Brain microvascular endothelial cell (primary cell): ENCODE results near the gene METTL23.

Experiments
- DNase-seq: peaks from one replicate; pipeline ENCODE4 v3.0.0-alpha.2; 2020
- H3K27ac ChIP-seq: fragments of 250-450 bp; sonication (Bioruptor Pico); 2 replicates; pipeline ENCODE4 v1.5.1; 2020; ENCODE audit warnings: mild to moderate bottlenecking, moderate library complexity
- H3K27me3 ChIP-seq: fragments of 250-450 bp; sonication (Bioruptor Pico); replicated peaks from 2 replicates; pipeline ENCODE4 v1.5.1; 2020; ENCODE audit warnings: mild to moderate bottlenecking
- H3K36me3 ChIP-seq: fragments of 250-450 bp; sonication (Bioruptor Pico); replicated peaks from 2 replicates; pipeline ENCODE4 v1.5.1; 2020; ENCODE audit warnings: mild to moderate bottlenecking
- H3K4me3 ChIP-seq: 2 replicates; pipeline ENCODE4 v1.5.1; 2011; ENCODE audit warnings: low read depth, mild to moderate bottlenecking, control low read depth, low read length, moderate library complexity
- in situ Hi-C: cut with HindIII; loops from 2 replicates; pipeline ENCODE4 v1.10.0; 2017; ENCODE audit warnings: low sequenced_read_pairs, low pct_ligation_motif_present
- TF ChIP-seq, protein P1 (sequence below): IDR thresholded peaks from 2 replicates; pipeline ENCODE4 v1.5.1; 2011; ENCODE audit warnings: low read depth, mild to moderate bottlenecking, moderate library complexity, low read length, control low read depth, inconsistent platforms; ENCODE audit errors: missing control alignments

METTL23 gene

GRCh38 chr17:76685846-76686245 is 40.8 kb upstream of the METTL23 start:
- TF ChIP-seq, protein P1, sequence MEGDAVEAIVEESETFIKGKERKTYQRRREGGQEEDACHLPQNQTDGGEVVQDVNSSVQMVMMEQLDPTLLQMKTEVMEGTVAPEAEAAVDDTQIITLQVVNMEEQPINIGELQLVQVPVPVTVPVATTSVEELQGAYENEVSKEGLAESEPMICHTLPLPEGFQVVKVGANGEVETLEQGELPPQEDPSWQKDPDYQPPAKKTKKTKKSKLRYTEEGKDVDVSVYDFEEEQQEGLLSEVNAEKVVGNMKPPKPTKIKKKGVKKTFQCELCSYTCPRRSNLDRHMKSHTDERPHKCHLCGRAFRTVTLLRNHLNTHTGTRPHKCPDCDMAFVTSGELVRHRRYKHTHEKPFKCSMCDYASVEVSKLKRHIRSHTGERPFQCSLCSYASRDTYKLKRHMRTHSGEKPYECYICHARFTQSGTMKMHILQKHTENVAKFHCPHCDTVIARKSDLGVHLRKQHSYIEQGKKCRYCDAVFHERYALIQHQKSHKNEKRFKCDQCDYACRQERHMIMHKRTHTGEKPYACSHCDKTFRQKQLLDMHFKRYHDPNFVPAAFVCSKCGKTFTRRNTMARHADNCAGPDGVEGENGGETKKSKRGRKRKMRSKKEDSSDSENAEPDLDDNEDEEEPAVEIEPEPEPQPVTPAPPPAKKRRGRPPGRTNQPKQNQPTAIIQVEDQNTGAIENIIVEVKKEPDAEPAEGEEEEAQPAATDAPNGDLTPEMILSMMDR, result no peak
- DNase-seq, result no peak
- Histone ChIP-seq H3K4me3 (no peak overlapping the region), H3K27me3 (no peaks in the 10 kb centered on the region), H3K27ac (no peak overlapping the region), H3K36me3 (peaks cover 34% of the 10 kb centered on the region)
- in situ Hi-C loops, result no loop called here

- no peak for DNase-seq
- TF ChIP-seq, protein P1, result no peak
- peaks cover 34% of the 10 kb centered on the region for H3K36me3 ChIP-seq
- H3K27me3 ChIP-seq, result no peaks in the 10 kb centered on the region
- no peak overlapping the region for H3K4me3 ChIP-seq
- in situ Hi-C loops, result no loop called here
- H3K27ac ChIP-seq, result no peak overlapping the region
Observed at GRCh38 chr17:76686538-76687297, 39.9 kb upstream of the METTL23 start.

- no peak for DNase-seq
- no peak overlapping the region for H3K4me3 ChIP-seq
- in situ Hi-C loops, result no loop called here
- H3K36me3 ChIP-seq, result peaks cover 33% of the 10 kb centered on the region
- H3K27me3 ChIP-seq, result no peaks in the 10 kb centered on the region
- H3K27ac ChIP-seq, result no peak overlapping the region
- TF ChIP-seq, protein P1, result no peak
Observed at GRCh38 chr17:76687298-76688164, 39.1 kb upstream of the METTL23 start.

DNA sequence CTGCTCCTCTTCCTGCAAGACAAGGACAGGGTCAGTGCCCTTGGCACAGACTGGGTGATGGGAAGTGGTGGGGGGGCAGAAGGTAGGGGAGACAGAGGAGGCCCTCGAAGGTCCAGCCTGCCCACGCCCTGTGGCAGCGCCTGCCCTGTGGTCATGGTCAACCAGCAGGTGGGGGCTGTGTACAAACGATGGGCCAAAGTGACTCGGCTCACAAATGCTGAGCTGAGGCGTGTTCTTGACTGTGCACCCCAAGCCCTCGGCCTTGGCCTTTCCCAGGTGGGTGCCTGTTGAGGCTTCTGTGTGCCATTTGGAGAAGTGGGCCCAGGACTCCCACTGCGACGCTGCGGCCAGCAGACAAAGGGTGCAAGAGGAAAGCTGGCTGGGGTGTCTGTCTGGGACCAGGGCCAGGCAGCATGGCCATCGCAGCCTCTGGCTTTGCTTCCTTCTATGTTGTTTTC is 38.4 kb upstream of the METTL23 start:
- no peak for DNase-seq
- in situ Hi-C loops, result no loop called here
- H3K27ac ChIP-seq, result peak overlapping the region; percentile 63

DNA sequence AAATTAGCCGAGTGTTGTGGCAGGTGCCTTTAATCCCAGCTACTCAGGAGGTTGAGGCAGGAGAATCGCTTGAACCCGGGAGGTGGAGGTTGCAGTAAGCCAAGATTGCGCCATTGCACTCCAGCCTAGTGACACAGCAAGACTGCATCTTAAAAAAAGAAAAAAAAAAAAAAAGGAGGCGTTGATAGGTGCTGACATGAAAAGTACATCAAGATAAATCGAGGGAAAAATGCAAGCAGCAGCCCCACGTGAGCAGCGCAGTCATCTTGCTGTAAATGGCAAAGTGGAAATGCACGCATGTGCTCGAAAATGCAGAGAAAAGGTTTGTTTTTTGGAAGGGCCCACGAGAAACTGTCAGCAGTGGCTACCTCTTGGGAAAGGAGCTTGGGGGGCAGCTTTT is 36.8 kb upstream of the METTL23 start:
- TF ChIP-seq, protein P1, result no peak
- in situ Hi-C loops, result no loop called here
- no peak for DNase-seq
- no peak overlapping the region for H3K4me3 ChIP-seq
- peaks cover 14% of the 10 kb centered on the region for H3K36me3 ChIP-seq
- no peaks in the 10 kb centered on the region for H3K27me3 ChIP-seq
- no peak overlapping the region for H3K27ac ChIP-seq

More for the DNA sequence above, 38.4 kb upstream of the METTL23 start:
- Histone ChIP-seq H3K36me3 (peaks cover 26% of the 10 kb centered on the region), H3K27me3 (no peaks in the 10 kb centered on the region), H3K4me3 (no peak overlapping the region)
- TF ChIP-seq, protein P1, result peak; percentile 17
